C4-2B (cell line): ENCODE results near the gene FGF21.

Source experiments
- H3K27ac ChIP-seq: fragments of 450-650 bp; 2 replicates; pipeline ENCODE4 v1.5.1; 2017
- ZFX ChIP-seq: fragments of 450-650 bp; IDR thresholded peaks from 2 replicates; pipeline ENCODE4 v1.6.1; 2017
- TF ChIP-seq, protein P1 (sequence below): fragments of 450-650 bp; conservative IDR thresholded peaks from 2 replicates; pipeline ENCODE4 v1.5.1; 2017; ENCODE audit warnings: mild to moderate bottlenecking

FGF21 gene

DNA sequence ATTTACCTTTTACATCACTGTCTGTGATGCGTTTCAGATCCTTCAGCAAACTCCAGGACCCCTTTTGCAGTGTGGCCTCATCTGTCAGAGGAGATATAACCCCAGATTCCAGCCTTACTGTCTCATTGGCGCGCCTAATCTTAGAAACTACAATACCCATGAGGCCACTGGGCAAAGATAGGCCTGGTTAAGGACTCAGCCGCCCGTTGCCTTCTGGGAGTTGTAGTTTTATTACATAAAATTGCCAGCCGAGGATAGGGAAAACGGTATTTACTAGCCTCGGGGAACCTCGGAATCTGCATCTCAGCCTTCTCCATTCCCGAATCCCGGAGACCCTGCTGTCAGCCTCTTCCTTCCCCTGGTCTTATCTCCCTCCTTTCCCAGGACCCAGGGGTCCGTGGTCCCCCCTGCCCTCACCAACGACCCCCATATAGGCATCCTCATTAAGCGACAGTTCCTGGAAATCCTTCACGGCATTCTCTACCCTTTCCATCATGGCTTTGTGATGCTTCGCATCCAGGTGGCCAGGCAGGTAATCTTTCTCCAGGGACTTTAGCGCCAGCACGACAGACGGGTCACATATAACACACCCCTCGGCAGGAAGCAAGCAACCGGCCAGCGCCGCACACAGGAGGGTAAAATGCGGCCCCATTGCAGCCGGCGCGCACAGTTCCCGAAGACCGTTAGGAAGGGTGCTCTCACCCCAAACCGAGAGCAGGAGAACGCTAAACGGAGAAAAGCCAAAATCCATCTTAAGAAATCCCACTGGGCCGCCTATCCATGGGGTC lies 9.9 kb upstream of the FGF21 start:
- no peak overlapping the region for H3K27ac ChIP-seq
- TF ChIP-seq, protein P1, sequence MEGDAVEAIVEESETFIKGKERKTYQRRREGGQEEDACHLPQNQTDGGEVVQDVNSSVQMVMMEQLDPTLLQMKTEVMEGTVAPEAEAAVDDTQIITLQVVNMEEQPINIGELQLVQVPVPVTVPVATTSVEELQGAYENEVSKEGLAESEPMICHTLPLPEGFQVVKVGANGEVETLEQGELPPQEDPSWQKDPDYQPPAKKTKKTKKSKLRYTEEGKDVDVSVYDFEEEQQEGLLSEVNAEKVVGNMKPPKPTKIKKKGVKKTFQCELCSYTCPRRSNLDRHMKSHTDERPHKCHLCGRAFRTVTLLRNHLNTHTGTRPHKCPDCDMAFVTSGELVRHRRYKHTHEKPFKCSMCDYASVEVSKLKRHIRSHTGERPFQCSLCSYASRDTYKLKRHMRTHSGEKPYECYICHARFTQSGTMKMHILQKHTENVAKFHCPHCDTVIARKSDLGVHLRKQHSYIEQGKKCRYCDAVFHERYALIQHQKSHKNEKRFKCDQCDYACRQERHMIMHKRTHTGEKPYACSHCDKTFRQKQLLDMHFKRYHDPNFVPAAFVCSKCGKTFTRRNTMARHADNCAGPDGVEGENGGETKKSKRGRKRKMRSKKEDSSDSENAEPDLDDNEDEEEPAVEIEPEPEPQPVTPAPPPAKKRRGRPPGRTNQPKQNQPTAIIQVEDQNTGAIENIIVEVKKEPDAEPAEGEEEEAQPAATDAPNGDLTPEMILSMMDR = no peak
- TF ChIP-seq ZFX = no peak

DNA sequence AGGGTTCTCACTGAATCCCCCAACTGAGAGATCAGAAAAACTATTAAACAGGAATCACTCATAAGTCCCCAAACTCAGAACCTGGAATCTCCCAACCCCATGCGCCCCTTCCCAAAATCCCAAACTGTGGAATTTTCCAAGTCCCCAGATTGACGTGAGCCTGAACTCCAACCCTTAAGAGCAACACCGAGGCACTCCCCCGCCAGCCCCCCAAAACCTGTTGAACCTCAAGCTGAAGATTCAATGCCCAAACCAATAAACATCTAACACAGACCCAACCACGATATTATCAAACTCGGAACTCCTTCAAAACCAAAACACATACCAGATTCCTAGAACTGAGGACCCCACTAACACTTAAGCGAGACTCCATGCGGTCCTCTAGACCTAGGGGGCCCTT lies 9.2 kb upstream of the FGF21 start:
- no peak overlapping the region for H3K27ac ChIP-seq
- TF ChIP-seq ZFX = no peak
- TF ChIP-seq, protein P1 = no peak

DNA sequence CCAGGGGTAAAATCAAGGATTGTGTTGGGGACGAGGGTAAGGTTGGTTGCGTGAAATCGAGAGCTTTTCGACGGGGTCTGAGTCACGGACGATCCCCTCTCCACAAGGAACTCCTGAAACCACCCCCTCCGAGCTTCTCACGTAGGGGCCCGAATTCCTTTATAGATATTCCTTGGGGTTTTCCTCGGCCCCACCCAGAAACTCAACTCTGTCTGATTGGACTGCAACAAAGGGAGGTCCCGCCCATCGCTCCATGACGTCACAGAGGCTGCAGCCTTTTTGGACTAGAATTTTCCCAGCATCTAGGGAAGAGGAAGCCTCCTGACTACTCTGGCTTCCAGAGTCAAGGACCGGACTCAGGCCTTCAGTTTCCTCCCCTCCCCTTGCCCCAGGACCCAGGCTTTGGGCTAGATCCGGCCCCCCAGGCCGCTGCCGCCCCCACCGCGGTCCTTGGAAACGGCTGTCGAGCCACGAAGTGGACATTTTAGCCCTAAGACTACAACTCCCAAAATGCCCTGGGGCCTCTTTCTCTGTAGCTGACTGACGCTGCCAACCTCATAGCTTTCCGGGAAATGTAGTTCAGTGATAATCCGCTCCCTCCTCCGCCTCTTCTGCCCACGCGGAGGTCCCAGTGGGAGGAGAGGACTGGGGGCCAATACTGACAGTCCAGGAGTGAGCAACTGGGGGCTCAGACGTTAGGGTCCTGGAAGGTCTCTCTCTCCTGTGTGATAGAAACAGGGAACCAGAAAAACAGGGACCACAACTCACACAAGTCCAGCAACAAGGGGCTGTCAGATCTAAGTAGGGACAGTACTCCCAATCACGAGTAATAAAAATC lies 8.4 kb upstream of the FGF21 start, which contains the start of gene IZUMO1:
IZUMO1 (minus strand) TSS at position 172 of the 838 bp plus-strand sequence. CDS start 1,050 bp downstream, outside the sequence.
- H3K27ac ChIP-seq = no peak within 1 kb of the TSS
- TF ChIP-seq, protein P1 = no peak
- no peak for TF ChIP-seq ZFX

DNA sequence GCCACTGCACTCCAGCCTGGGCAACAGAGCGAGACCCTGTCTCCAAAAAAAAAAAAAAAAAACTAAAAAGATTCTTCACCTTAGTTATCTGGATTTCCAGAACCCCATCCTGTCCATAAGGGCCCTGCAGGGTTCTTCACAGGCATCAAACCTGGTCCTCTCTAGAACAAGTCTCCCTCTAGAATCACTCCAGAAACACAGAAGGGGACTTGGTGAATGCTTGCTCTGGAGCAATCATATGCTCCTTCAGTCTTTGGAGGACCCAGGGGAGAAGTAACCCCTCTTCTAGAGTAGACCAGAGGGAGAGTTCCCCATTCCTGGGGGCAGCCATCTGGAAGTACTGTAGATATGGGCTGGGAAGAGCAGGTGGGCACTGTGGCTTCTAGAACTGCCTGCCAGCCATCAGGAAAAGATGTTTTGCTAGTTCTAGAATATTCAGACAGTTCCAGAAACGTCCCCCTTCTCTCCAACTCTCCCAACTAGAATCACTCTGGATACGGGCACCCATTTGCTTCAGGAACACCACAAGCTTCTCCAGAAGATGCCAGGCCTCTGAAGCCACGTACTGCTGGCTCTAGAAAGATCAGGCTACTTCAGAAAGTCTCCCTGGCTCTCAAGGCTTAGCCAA lies 5.6 kb upstream of the FGF21 start:
- no peak for TF ChIP-seq ZFX
- TF ChIP-seq, protein P1 = no peak
- no peak overlapping the region for H3K27ac ChIP-seq

DNA sequence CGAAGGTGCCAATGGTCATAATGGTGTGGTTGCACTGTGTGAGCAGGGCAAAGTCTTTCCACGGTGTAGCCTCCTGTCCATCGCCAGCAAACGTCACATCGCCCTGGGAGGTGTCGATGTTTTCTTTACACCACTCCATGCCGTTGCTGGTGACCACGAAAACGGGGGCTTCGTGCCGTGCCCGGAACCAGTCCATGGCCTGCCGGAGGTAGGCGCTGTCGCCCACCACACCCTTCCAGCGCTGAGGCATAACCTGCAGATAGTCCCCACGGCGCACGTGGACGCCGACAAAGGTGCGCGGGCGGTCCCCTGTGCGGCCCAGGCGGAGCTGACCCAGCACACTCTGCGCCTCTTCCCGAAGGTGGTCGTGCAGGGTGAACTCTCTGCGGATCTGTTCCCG lies 5.0 kb upstream of the FGF21 start:
- no peak for TF ChIP-seq ZFX
- TF ChIP-seq, protein P1 = no peak
- no peak overlapping the region for H3K27ac ChIP-seq

DNA sequence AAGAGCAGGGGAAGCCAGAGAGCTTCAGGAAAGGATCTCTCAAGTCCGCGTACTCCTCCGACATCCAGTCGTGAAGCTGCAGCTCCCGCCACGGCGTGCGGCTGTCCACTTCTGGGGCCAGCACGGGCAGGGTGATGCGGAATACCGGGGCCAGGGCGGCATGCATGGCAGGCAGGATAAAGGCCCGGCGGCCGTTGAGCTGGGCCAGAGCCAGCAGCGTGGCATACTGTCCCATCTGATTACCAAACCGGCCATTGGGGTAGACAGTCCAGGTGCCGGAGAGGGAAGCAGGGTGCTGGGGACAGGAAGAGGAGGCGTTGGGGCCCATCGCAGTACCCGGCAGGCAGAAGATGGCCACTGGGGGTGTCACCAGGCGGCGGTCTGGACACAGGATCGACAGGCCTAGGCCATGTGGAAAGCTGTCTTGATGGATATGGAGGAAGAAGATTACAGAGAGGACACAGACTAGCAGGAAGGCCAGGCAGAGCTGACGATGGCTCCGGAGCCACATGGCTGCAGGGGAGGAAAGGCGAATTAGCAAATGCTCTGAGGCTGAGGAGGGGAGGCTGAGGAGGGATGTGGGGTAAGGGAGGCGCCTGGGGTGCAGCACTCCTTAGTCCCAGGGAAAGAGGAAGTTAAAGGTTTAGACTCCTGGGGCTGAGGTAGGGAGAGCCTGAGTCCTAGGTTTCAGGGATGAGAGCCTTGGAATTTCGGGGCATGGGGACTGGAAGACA lies 4.4 kb upstream of the FGF21 start:
- TF ChIP-seq, protein P1 = no peak
- TF ChIP-seq ZFX = no peak
- no peak overlapping the region; the same call in 1 of the 2 replicates for H3K27ac ChIP-seq
